Tibial artery (tissue), 4 donors: ENCODE results near the gene EVI5L.

Source experiments
- DNase-seq, 2 donors: peaks; one replicate each; pipeline ENCODE4 v3.0.0-alpha.2; 2019
- H3K27ac ChIP-seq, 2 donors: fragments of 200-600 bp; sonication (generic) in 1 of 2; 1 replicate in 1 of 2; 2 replicates in 1 of 2; pipeline ENCODE4 v1.5.1; 2018 to 2019; ENCODE audit warnings: mild to moderate bottlenecking in 1 of 2
- H3K27me3 ChIP-seq, 2 donors: fragments of 200-600 bp; sonication (generic) in 1 of 2; one replicate each; pipeline versions ENCODE4 v1.5.1 to v1.6.0; 2016 to 2019
- H3K36me3 ChIP-seq, 3 donors: fragments of 200-600 bp; sonication (generic) in 2 of 3; one replicate each; pipeline ENCODE4 v1.5.1; 2016 to 2019; ENCODE audit warnings: mild to moderate bottlenecking in 2 of 3
- H3K4me1 ChIP-seq, 4 donors: fragments of 200-600 bp; sonication (generic) in 2 of 4; 1 replicate in 3 of 4; 2 replicates in 1 of 4; pipeline ENCODE4 v1.5.1; 2016 to 2019
- H3K4me3 ChIP-seq, 2 donors: fragments of 200-600 bp; sonication (generic) in 1 of 2; 1 replicate in 1 of 2; 2 replicates in 1 of 2; pipeline ENCODE4 v1.5.1; 2018 to 2019; ENCODE audit warnings: mild to moderate bottlenecking in 2 of 2
- H3K9me3 ChIP-seq, 3 donors: fragments of 200-600 bp; sonication (generic) in 1 of 3; one replicate each; pipeline ENCODE4 v1.5.1; 2016 to 2019
- CTCF ChIP-seq, 2 experiments: fragments of 200-600 bp in 1 of 2; fragments of 450-650 bp in 1 of 2; IDR thresholded peaks; one replicate each; pipeline ENCODE4 v1.5.1; 2017 to 2019; ENCODE audit warnings: antibody characterized with exemption in 2 of 2, mild to moderate bottlenecking in 1 of 2, moderate library complexity in 1 of 2
- intact Hi-C: fragments of 100-400 bp; cut with DNase I; formaldehyde crosslinking; loops from one replicate; pipeline ENCODE4 v1.15.0; 2023; ENCODE audit warnings: low total_unique reads

Gene EVI5L

DNA sequence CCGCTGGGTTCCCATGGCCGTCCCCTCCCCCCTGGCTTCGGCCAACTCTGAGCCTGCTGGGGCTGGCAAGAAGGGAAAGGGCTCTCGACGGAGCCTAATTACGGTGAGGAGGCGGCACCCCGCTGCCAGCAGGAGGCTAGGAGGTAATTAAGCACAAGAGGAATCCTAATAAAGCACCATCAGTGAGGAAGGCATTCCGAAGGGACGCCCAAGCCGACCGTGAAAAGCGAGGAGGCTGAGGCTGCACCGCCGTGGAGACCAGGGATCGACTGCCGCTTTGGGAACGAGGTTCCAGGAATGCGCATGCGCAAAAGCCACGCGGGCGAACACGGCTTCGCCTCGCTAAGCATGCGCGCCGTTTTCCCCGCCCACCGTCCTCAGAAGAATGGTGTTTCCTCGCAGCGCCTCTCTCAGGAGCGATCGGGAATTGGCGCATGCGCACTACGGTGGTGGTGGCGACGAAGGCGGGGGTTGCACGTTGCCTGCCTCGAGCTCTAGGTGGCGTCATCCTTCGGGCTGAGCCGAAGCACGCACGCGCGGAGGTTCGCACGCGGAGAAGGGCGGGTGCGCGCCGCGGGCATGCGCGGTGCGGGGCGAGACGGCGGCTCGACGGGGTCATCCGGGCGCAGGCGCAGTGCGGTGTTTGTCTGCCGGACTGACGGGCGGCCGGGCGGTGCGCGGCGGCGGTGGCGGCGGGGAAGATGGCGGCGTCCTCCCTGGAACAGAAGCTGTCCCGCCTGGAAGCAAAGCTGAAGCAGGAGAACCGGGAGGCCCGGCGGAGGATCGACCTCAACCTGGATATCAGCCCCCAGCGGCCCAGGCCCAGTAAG is 73.4 kb downstream of the EVI5L start, which contains the start of gene MAP2K7:
Gene MAP2K7, plus strand, starts transcription at position 634 of the 830 bp plus-strand sequence. Its CDS starts 68 bp downstream, at position 702.
- Histone ChIP-seq H3K9me3 (no peaks in the 10 kb centered on the region), H3K4me3 (peak within 1 kb of the TSS; percentile 76 to 79), H3K27me3 (peaks cover 0 to 11% of the 10 kb centered on the region in 2 donors), H3K4me1 (peaks cover 0 to 49% (median 35%) of the 10 kb centered on the region in 4 donors), H3K27ac (peak within 1 kb of the TSS; percentile 82 to 84), H3K36me3 (peaks cover 0 to 16% (median 16%) of the 10 kb centered on the region in 3 donors)
- DNase-seq, result peak; percentile 99 to 100
- TF ChIP-seq CTCF (IDR thresholded peaks at IDR 0.05), result peak; percentile 33 to 38
- intact Hi-C loops, result loop anchor here (5.0 kb wide), 1 partner anchor 51 kb away; no protein-coding TSS in a partner anchor

DNA sequence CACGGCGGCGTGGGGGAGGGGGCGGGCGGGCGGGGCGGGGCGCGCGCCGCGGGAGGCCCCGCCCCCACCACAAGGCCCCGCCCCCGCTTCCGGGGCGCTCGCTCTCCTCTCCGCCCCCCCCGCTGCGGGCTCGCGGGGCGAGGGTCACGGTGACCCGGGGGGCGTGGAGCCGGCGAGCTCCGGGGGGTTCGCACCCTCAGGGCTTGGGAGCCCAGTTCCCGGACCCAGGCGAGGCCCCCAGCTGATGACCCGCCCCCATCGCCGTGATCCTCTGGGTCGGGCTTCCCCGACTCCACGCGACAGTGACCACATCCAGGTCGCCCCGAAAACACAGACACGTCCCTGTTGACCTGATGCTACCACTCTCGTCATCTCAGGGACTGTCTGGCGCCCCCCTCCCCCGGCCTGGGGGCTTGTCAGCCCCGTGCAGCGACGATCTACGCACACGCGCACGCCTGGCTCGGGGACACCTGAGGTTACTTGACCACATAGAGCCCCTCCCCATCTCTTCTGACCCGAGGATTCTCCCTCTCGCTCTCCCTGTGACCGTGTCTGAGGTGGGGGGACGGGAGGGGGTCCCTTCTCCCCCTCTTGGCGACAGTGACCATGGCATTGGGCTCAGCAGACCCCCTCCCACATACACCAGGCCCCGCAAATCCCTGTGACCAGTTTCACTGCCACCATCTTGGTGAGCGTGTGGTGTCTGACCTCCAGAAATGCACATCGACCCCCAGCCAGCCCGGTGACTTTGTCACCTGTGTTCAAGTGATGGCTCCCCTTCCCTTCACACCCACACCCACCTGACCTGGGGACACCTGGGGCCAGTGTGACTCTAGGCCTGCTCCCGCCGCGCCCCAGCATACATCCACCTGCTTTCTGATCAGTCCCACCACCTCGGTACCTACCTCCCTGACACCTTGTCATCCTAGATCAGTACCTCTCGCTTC is 74.3 kb downstream of the EVI5L start:
- no peaks in the 10 kb centered on the region for H3K9me3 ChIP-seq
- no peak for TF ChIP-seq CTCF (IDR thresholded peaks at IDR 0.05)
- intact Hi-C loops, result loop anchor here (5.0 kb wide), 1 partner anchor 52 kb away; no protein-coding TSS in a partner anchor
- peaks cover 0 to 49% (median 35%) of the 10 kb centered on the region in 4 donors for H3K4me1 ChIP-seq
- peaks cover 6 to 25% (median 23%) of the 10 kb centered on the region in 3 donors for H3K36me3 ChIP-seq
- peak overlapping the region; percentile 68 to 84 for H3K27ac ChIP-seq
- peak; percentile 42 to 81 for DNase-seq
- H3K27me3 ChIP-seq, result peaks cover 0 to 11% of the 10 kb centered on the region in 2 donors
- H3K4me3 ChIP-seq, result peak overlapping the region; percentile 76 to 79

GRCh38 chr19:7905268-7905667 is 75.2 kb downstream of the EVI5L start:
- Histone ChIP-seq H3K27me3 (peaks cover 0 to 3% of the 10 kb centered on the region in 2 donors), H3K27ac (no peak overlapping the region), H3K36me3 (peaks cover 14 to 34% (median 32%) of the 10 kb centered on the region in 3 donors), H3K9me3 (no peaks in the 10 kb centered on the region), H3K4me3 (peak overlapping the region in 1 of 2 donors; percentile 76), H3K4me1 (peaks cover 0 to 49% (median 35%) of the 10 kb centered on the region in 4 donors)
- intact Hi-C loops, result no loop called here
- DNase-seq, result no peak
- no peak for TF ChIP-seq CTCF (IDR thresholded peaks at IDR 0.05)

GRCh38 chr19:7905859-7906258 is 75.8 kb downstream of the EVI5L start:
- no peak for DNase-seq
- no peak overlapping the region for H3K27ac ChIP-seq
- peaks cover 20 to 40% (median 38%) of the 10 kb centered on the region in 3 donors for H3K36me3 ChIP-seq
- peaks cover 0 to 4% of the 10 kb centered on the region in 2 donors for H3K27me3 ChIP-seq
- H3K9me3 ChIP-seq, result no peaks in the 10 kb centered on the region
- no peak for TF ChIP-seq CTCF (IDR thresholded peaks at IDR 0.05)
- no peak overlapping the region for H3K4me3 ChIP-seq
- H3K4me1 ChIP-seq, result peaks cover 0 to 49% (median 35%) of the 10 kb centered on the region in 4 donors
- intact Hi-C loops, result no loop called here

- Histone ChIP-seq H3K27ac (no peak overlapping the region), H3K4me1 (peaks cover 0 to 47% (median 35%) of the 10 kb centered on the region in 4 donors), H3K9me3 (no peaks in the 10 kb centered on the region), H3K4me3 (no peak overlapping the region), H3K36me3 (peaks cover 33 to 52% (median 51%) of the 10 kb centered on the region in 3 donors), H3K27me3 (peaks cover 0 to 8% of the 10 kb centered on the region in 2 donors)
- DNase-seq, result no peak
- intact Hi-C loops, result no loop called here
- no peak for TF ChIP-seq CTCF (IDR thresholded peaks at IDR 0.05)
Measured at GRCh38 chr19:7907122-7907521, 77.1 kb downstream of the EVI5L start.
